H1 (cell line): ENCODE measurements around the gene C2orf76. TPM values are rescaled to one million over a fixed set of nuclear protein-coding genes. Genes with fewer than 3 reads are reported as not detected.

ENCODE experiments used
- CTCF ChIA-PET: fragments of 300-600 bp; sonication (Branson Sonifier 250); formaldehyde crosslinking; loops from one replicate; lab custom pipeline; 2021; ENCODE audit not compliant: partially characterized antibody; lab: Charles Lee
- POLR2A ChIA-PET: fragments of 300-600 bp; sonication (Branson Sonifier 250); formaldehyde crosslinking; loops from one replicate; lab custom pipeline; 2021; ENCODE audit warnings: inconsistent platforms; ENCODE audit not compliant: partially characterized antibody; lab: Charles Lee
- DNase-seq, 2 experiments: peaks; one replicate each; pipeline versions ENCODE4 v3.0.0 to v3.0.0-alpha.2; 2010 to 2022; ENCODE audit warnings: low spot score in 2 of 2, low read depth in 1 of 2, mixed read lengths in 1 of 2
- FAIRE-seq: peaks from 2 replicates; lab custom pipeline; 2011; peaks lifted over from hg19 to GRCh38; lab: Jason Lieb, UNC
- H2AFZ ChIP-seq: 2 replicates; pipeline ENCODE4 v1.8.1; 2012; ENCODE audit warnings: low read length, inconsistent platforms
- H2AK5ac ChIP-seq: 2 replicates; pipeline ENCODE4 v1.6.1; 2013; ENCODE audit warnings: low read depth, low read length
- H2BK120ac ChIP-seq: replicated peaks from 2 replicates; pipeline ENCODE3; 2013; ENCODE audit warnings: low read depth, low read length, inconsistent platforms
- H2BK12ac ChIP-seq: 2 replicates; pipeline ENCODE4 v1.6.1; 2013; ENCODE audit warnings: low read depth, low read length
- H2BK15ac ChIP-seq: 2 replicates; pipeline ENCODE4 v1.6.1; 2013; ENCODE audit warnings: low read length
- H2BK20ac ChIP-seq: 2 replicates; pipeline ENCODE4 v1.6.1; 2013; ENCODE audit warnings: low read length
- H2BK5ac ChIP-seq: 2 replicates; pipeline ENCODE4 v1.6.1; 2013; ENCODE audit warnings: low read depth, low read length
- H3K14ac ChIP-seq: 2 replicates; pipeline ENCODE4 v1.6.1; 2013; ENCODE audit warnings: inconsistent platforms; ENCODE audit not compliant: insufficient read length
- H3K18ac ChIP-seq: 2 replicates; pipeline ENCODE4 v1.6.1; 2013; ENCODE audit warnings: low read length; ENCODE audit errors: extremely low read depth
- H3K23ac ChIP-seq: 2 replicates; pipeline ENCODE4 v1.6.1; 2013; ENCODE audit warnings: inconsistent platforms; ENCODE audit not compliant: insufficient read length
- H3K23me2 ChIP-seq: 2 replicates; pipeline ENCODE4 v1.6.1; 2013; ENCODE audit warnings: low read depth, low read length
- H3K27ac ChIP-seq: 2 replicates; pipeline ENCODE4 v1.6.1; 2011; ENCODE audit warnings: low read depth, low read length, inconsistent platforms
- H3K27me3 ChIP-seq, 4 experiments: replicated peaks in 1 of 4; 1 replicate in 1 of 4; 2 replicates in 3 of 4; pipeline versions ENCODE4 v1.6.1 to v1.8.1; 2011 to 2013; ENCODE audit warnings: low read length in 3 of 4, mild to moderate bottlenecking in 3 of 4, inconsistent platforms in 2 of 4, mixed read lengths in 2 of 4, moderate library complexity in 1 of 4; ENCODE audit not compliant: control insufficient read depth in 3 of 4, insufficient read depth in 3 of 4; ENCODE audit errors: extremely low read depth in 1 of 4
- H3K36me3 ChIP-seq, 4 experiments: 2 replicates each; pipeline versions ENCODE4 v1.6.1 to v1.8.1; 2011 to 2013; ENCODE audit warnings: mild to moderate bottlenecking in 4 of 4, low read length in 3 of 4, moderate library complexity in 2 of 4, control low read depth in 1 of 4, inconsistent platforms in 1 of 4; ENCODE audit not compliant: insufficient read depth in 4 of 4, control insufficient read depth in 2 of 4
- H3K4ac ChIP-seq: replicated peaks from 2 replicates; pipeline ENCODE3; 2013; ENCODE audit warnings: low read length, low read depth, mixed read lengths, inconsistent platforms; ENCODE audit not compliant: insufficient read length
- H3K4me1 ChIP-seq, 4 experiments: replicated peaks in 1 of 4; 1 replicate in 1 of 4; 2 replicates in 3 of 4; pipeline versions ENCODE4 v1.6.1 to v1.8.1; 2011 to 2013; ENCODE audit warnings: low read length in 3 of 4, inconsistent platforms in 2 of 4, mixed read lengths in 1 of 4; ENCODE audit not compliant: insufficient read depth in 4 of 4, control insufficient read depth in 3 of 4
- H3K4me2 ChIP-seq, 2 experiments: 2 replicates each; pipeline versions ENCODE4 v1.6.1 to v1.8.1; 2011 to 2013; ENCODE audit warnings: low read depth in 2 of 2, low read length in 2 of 2, control low read depth in 1 of 2, inconsistent platforms in 1 of 2, mild to moderate bottlenecking in 1 of 2; ENCODE audit not compliant: insufficient read depth in 1 of 2
- H3K4me3 ChIP-seq, 4 experiments: fragments of 200-600, 300-600 bp in 1 of 4; sonication (generic), shearing (Covaris generic), sonication (Bioruptor Twin) in 1 of 4; 2 replicates each; pipeline versions ENCODE4 v1.5.1 to v1.8.1; 2011 to 2016; ENCODE audit warnings: low read length in 4 of 4, low read depth in 3 of 4, control low read depth in 2 of 4, inconsistent platforms in 2 of 4, mild to moderate bottlenecking in 2 of 4, mixed read lengths in 1 of 4, moderate library complexity in 1 of 4; ENCODE audit not compliant: insufficient read depth in 2 of 4; ENCODE audit errors: extremely low read depth in 1 of 4
- H3K56ac ChIP-seq: replicated peaks from 2 replicates; pipeline ENCODE3; 2013; ENCODE audit warnings: low read depth, mild to moderate bottlenecking, mixed read lengths, low read length, inconsistent platforms; ENCODE audit not compliant: insufficient read length
- H3K79me1 ChIP-seq: 2 replicates; pipeline ENCODE4 v1.6.1; 2013; ENCODE audit warnings: low read depth, low read length, control low read depth
- H3K79me2 ChIP-seq, 2 experiments: 2 replicates each; pipeline versions ENCODE4 v1.6.1 to v1.8.1; 2012 to 2013; ENCODE audit warnings: low read length in 2 of 2, mild to moderate bottlenecking in 2 of 2, inconsistent platforms in 1 of 2; ENCODE audit not compliant: insufficient read depth in 2 of 2, control insufficient read depth in 1 of 2
- H3K9ac ChIP-seq, 4 experiments: replicated peaks in 1 of 4; 1 replicate in 1 of 4; 2 replicates in 3 of 4; pipeline versions ENCODE4 v1.6.1 to v1.8.1; 2011 to 2013; ENCODE audit warnings: low read depth in 3 of 4, low read length in 3 of 4, control low read depth in 2 of 4, mild to moderate bottlenecking in 2 of 4, moderate library complexity in 2 of 4, inconsistent platforms in 1 of 4; ENCODE audit errors: extremely low read depth in 1 of 4
- H3K9me3 ChIP-seq, 2 experiments: 2 replicates each; pipeline versions ENCODE4 v1.6.1 to v1.8.1; 2012 to 2013; ENCODE audit warnings: mild to moderate bottlenecking in 2 of 2, moderate library complexity in 2 of 2, control low read depth in 1 of 2, inconsistent platforms in 1 of 2, low read depth in 1 of 2, low read length in 1 of 2, mixed read lengths in 1 of 2; ENCODE audit not compliant: insufficient read depth in 2 of 2
- H4K20me1 ChIP-seq, 2 experiments: replicated peaks in 1 of 2; 2 replicates each; pipeline versions ENCODE3 to v1.8.1; 2011 to 2013; ENCODE audit warnings: inconsistent platforms in 2 of 2, low read length in 2 of 2, mild to moderate bottlenecking in 1 of 2; ENCODE audit not compliant: insufficient read depth in 2 of 2, control insufficient read depth in 1 of 2
- H4K5ac ChIP-seq: 2 replicates; pipeline ENCODE4 v1.6.1; 2013; ENCODE audit warnings: low read length, low read depth, mixed read lengths, inconsistent platforms; ENCODE audit not compliant: insufficient read length
- H4K8ac ChIP-seq: 2 replicates; pipeline ENCODE4 v1.8.0; 2013; ENCODE audit warnings: mild to moderate bottlenecking, moderate library complexity, low read length, inconsistent platforms; ENCODE audit not compliant: insufficient read depth; ENCODE audit errors: extremely low read depth
- H4K91ac ChIP-seq: replicated peaks from 2 replicates; pipeline ENCODE3; 2013; ENCODE audit warnings: low read length, mixed read lengths, inconsistent platforms; ENCODE audit not compliant: insufficient read length
- CBX8 ChIP-seq: fragments of 300-800, 300-1000 bp; sonication (generic); IDR thresholded peaks from 2 replicates; pipeline ENCODE4 v1.7.1; 2016; ENCODE audit warnings: low read depth, low read length, borderline replicate concordance
- CTBP2 ChIP-seq: IDR thresholded peaks from 2 replicates; pipeline ENCODE4 v1.7.0; 2011; ENCODE audit warnings: borderline replicate concordance, mild to moderate bottlenecking, moderate library complexity, mixed read lengths, low read length; ENCODE audit not compliant: insufficient read depth, insufficient read length
- FOSL1 ChIP-seq: IDR thresholded peaks from 2 replicates; pipeline ENCODE4 v1.6.1; 2011; ENCODE audit warnings: mild to moderate bottlenecking, low read depth, low read length, moderate library complexity; ENCODE audit not compliant: insufficient read depth
- GABPA ChIP-seq: IDR thresholded peaks from 2 replicates; pipeline ENCODE4 v1.6.1; 2011; ENCODE audit warnings: mild to moderate bottlenecking, low read length, moderate library complexity, borderline replicate concordance; ENCODE audit not compliant: insufficient read depth
- GTF2F1 ChIP-seq: IDR thresholded peaks from 2 replicates; pipeline ENCODE4 v1.6.1; 2012; ENCODE audit warnings: low read depth, low read length, improper control_type of control experiment, borderline replicate concordance
- RFX5 ChIP-seq: IDR thresholded peaks from 2 replicates; pipeline ENCODE4 v1.6.1; 2011; ENCODE audit warnings: low read depth, low read length, improper control_type of control experiment, borderline replicate concordance
- RNF2 ChIP-seq: fragments of 200-900, 300-1000 bp; sonication (generic); IDR thresholded peaks from 2 replicates; pipeline ENCODE4 v1.7.1; 2016; ENCODE audit warnings: borderline replicate concordance, low read depth, mild to moderate bottlenecking, antibody characterized with exemption, low read length; ENCODE audit not compliant: poor library complexity, severe bottlenecking; ENCODE audit errors: missing control alignments
- SAP30 ChIP-seq: fragments of 300-600 bp; sonication (generic); IDR thresholded peaks from 2 replicates; pipeline ENCODE4 v1.7.1; 2012; ENCODE audit warnings: low read length, moderate library complexity, mild to moderate bottlenecking, inconsistent platforms; ENCODE audit not compliant: insufficient read depth, insufficient replicate concordance
- TAF1 ChIP-seq: IDR thresholded peaks from 2 replicates; pipeline ENCODE4 v1.6.1; 2011; ENCODE audit warnings: mild to moderate bottlenecking, low read depth, low read length
- ZNF274 ChIP-seq: IDR thresholded peaks from 2 replicates; pipeline ENCODE4 v1.7.0; 2012; ENCODE audit warnings: low read length, borderline replicate concordance; ENCODE audit errors: extremely low read depth
- WGBS, 2 experiments: shearing (Covaris generic) in 1 of 2; methylation state at CpG; one replicate each; pipeline versions ENCODE4 v1.1.6 to v1.1.7; 2013 to 2015; ENCODE audit warnings: low lambda C conversion rate in 2 of 2, mixed read lengths in 2 of 2, inconsistent platforms in 1 of 2, low coverage in 1 of 2, missing lambda C conversion rate in 1 of 2; ENCODE audit not compliant: insufficient replicate concordance in 2 of 2, insufficient coverage in 1 of 2, insufficient read length in 1 of 2; ENCODE audit errors: extremely low coverage in 1 of 2, missing lambda C conversion rate in 1 of 2; 5-methylcytosine and 5-hydroxymethylcytosine counted together
- polyA plus RNA-seq, 7 experiments: library from polyadenylated mRNA; depleted of rRNA in 3 of 7; stranded (reverse) in 5 of 7; unstranded in 2 of 7; fragments of >200 nt in 5 of 7; fragments of 200-250 nt in 2 of 7; gene quantifications; 1 replicate in 5 of 7; 2 replicates in 1 of 7; 4 replicates in 1 of 7; pipeline versions ENCODE4 v1.2.1 to v1.2.3, GENCODE V29; 2011 to 2013; ENCODE audit warnings: missing spikeins in 2 of 7, mixed read lengths in 2 of 7
- total RNA-seq: library from RNA; stranded (reverse); fragmentation: NEBNext Ultra II Directional; extraction: Animal tissue kit (Norgen Biotek cat#: 25700); gene quantifications from 2 replicates; pipeline ENCODE4 v1.2.1, GENCODE V29; 2021
- TF ChIP-seq, protein P1 (sequence below): IDR thresholded peaks from 2 replicates; pipeline ENCODE4 v1.6.1; 2012; ENCODE audit warnings: low read length, inconsistent platforms

C2orf76 gene
- total and polyA plus RNA-seq, 2 of the 8 experiments (the other 6 are each of a cell fraction or from before 2014, with no cell fraction given): 4.4 to 5.0 TPM

DNA sequence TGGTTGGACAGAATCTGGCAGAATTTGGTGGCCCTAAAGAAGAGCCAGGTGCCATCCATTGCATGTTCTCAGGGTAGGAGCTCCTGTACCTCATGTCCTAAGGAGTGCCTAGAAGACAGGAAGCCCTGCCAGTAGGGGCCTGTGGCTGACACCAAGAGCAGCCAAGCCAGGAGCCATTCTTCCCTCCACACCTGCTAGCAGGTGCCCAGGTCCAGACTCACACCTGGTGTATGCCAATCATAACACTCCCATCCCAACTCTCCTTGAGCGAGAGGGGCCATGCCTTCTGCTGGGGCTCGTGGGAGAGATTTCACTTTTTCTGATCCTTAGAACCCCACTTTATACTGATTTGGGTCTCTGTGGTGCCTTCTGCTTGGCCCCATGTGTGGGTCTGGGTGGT lies 38.5 kb upstream of the C2orf76 start:
- Histone ChIP-seq H4K91ac (no peak overlapping the region), H4K5ac (no peak overlapping the region), H3K36me3 (no peaks in the 10 kb centered on the region), H2BK5ac (no peak overlapping the region), H3K4me1 (no peaks in the 10 kb centered on the region), H3K9me3 (no peaks in the 10 kb centered on the region), H3K79me2 (no peaks in the 10 kb centered on the region), H3K9ac (no peak overlapping the region), H3K23ac (no peak overlapping the region), H2BK20ac (no peak overlapping the region), H3K14ac (no peak overlapping the region), H3K56ac (no peak overlapping the region), H3K4ac (no peak overlapping the region), H3K79me1 (no peaks in the 10 kb centered on the region), H3K4me2 (no peak overlapping the region), H3K27ac (no peak overlapping the region), H2AK5ac (no peak overlapping the region), H3K4me3 (no peak overlapping the region), H4K8ac (no peak overlapping the region; the same call in 1 of the 2 replicates), H3K18ac (no peak overlapping the region), H3K27me3 (no peaks in the 10 kb centered on the region), H4K20me1 (no peaks in the 10 kb centered on the region), H2BK15ac (no peak overlapping the region), H2BK12ac (no peak overlapping the region), H3K23me2 (no peaks in the 10 kb centered on the region), H2AFZ (no peak overlapping the region), H2BK120ac (no peak overlapping the region)
- FAIRE-seq (no peak), DNase-seq (no peak)
- ChIA-PET POLR2A (no interaction called here), CTCF (interaction anchor here (1.0 to 21.3 kb wide), 4 partner anchors 22 to 168 kb away, joined by 3 to 411 read pairs (median 3); no protein-coding TSS in a partner anchor)
- 85% methylated on average over 2 of the region's 2 CpGs; no CpG with 5 or more reads in 1 of the 2 experiments for WGBS, 2 experiments
- TF ChIP-seq CBX8 (no peak), FOSL1 (no peak), GABPA (no peak), SAP30 (no peak), GTF2F1 (no peak), ZNF274 (no peak), TAF1 (no peak), RNF2 (no peak), CTBP2 (no peak), RFX5 (no peak)
- TF ChIP-seq, protein P1, sequence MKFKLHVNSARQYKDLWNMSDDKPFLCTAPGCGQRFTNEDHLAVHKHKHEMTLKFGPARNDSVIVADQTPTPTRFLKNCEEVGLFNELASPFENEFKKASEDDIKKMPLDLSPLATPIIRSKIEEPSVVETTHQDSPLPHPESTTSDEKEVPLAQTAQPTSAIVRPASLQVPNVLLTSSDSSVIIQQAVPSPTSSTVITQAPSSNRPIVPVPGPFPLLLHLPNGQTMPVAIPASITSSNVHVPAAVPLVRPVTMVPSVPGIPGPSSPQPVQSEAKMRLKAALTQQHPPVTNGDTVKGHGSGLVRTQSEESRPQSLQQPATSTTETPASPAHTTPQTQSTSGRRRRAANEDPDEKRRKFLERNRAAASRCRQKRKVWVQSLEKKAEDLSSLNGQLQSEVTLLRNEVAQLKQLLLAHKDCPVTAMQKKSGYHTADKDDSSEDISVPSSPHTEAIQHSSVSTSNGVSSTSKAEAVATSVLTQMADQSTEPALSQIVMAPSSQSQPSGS: no peak
